HCT116 (cell line): ENCODE data around the gene SLC25A53. TPM values are rescaled to one million over a fixed set of nuclear protein-coding genes. Genes with fewer than 3 reads are reported as not detected.
"Not testable (repeated sequence)": the region's sequence is repeated elsewhere in the genome, so short reads cannot be mapped to it uniquely, and the experiment has no call there.

Experiments used
- ATAC-seq: fragments of 200-7000 bp; cut with Tn5 transposase; 2 replicates; pipeline ENCODE4 v1.9.1; 2020; ENCODE audit warnings: mild to moderate bottlenecking, moderate library complexity
- BruUV-seq: library from RNA; stranded (reverse); fragments of 400-500 nt; replicated peaks from 2 replicates; lab custom pipeline; 2021; lab: Mats Ljungman, UMichigan
- CTCF ChIA-PET: fragments of 300-600 bp; sonication (Branson Sonifier 250); formaldehyde crosslinking; loops from one replicate; lab custom pipeline; 2021; ENCODE audit warnings: antibody characterized with exemption; lab: Charles Lee
- POLR2A ChIA-PET: fragments of 300-600, 350-600 bp; sonication (Branson Sonifier 250); formaldehyde crosslinking; loops from one replicate; lab custom pipeline; 2021; ENCODE audit warnings: antibody characterized with exemption; lab: Charles Lee
- RAD21 ChIA-PET, 2 experiments: fragments of 300-600 bp; sonication (Branson Sonifier 250); formaldehyde crosslinking; loops; one replicate each; lab custom pipeline; 2023; ENCODE audit warnings: low total read pairs in 2 of 2; ENCODE audit not compliant: uncharacterized antibody in 2 of 2, unreplicated experiment in 2 of 2, low non-redundant PET in 1 of 2; lab: Charles Lee
- DNase-seq: peaks from one replicate; pipeline ENCODE4 v3.0.0-alpha.2; 2010; ENCODE audit warnings: low read depth, low spot score
- H2AFZ ChIP-seq: fragments of 200-600 bp; shearing (Covaris generic), sonication (generic); 2 replicates; pipeline ENCODE4 v1.6.1; 2017; ENCODE audit warnings: low read depth, mixed run types, mixed read lengths, antibody characterized with exemption, low read length; ENCODE audit not compliant: poor library complexity, severe bottlenecking
- H3K27ac ChIP-seq: 2 replicates; pipeline ENCODE4 v1.5.1; 2012; ENCODE audit warnings: low read depth, low read length
- H3K27me3 ChIP-seq: fragments of 200-600 bp; sonication (generic); 2 replicates; pipeline ENCODE4 v1.6.1; 2016; ENCODE audit warnings: mixed run types, low read length, mixed read lengths; ENCODE audit not compliant: insufficient read depth
- H3K36me3 ChIP-seq, 2 experiments: fragments of 200-500 bp in 1 of 2; fragments of 200-600 bp in 1 of 2; sonication (Bioruptor generic) in 1 of 2; sonication (generic) in 1 of 2; 2 replicates each; pipeline versions ENCODE4 v1.5.1 to v1.6.1; 2014 to 2016; ENCODE audit warnings: low read length in 2 of 2, inconsistent platforms in 1 of 2, mixed read lengths in 1 of 2, mixed run types in 1 of 2; ENCODE audit not compliant: insufficient read depth in 2 of 2, control insufficient read depth in 1 of 2
- H3K4me1 ChIP-seq, 2 experiments: fragments of 200-600 bp in 1 of 2; sonication (generic) in 1 of 2; 2 replicates each; pipeline versions ENCODE4 v1.5.1 to v1.6.1; 2012 to 2017; ENCODE audit warnings: low read length in 2 of 2, inconsistent platforms in 1 of 2, mild to moderate bottlenecking in 1 of 2, mixed read lengths in 1 of 2, mixed run types in 1 of 2, moderate library complexity in 1 of 2; ENCODE audit not compliant: insufficient read depth in 2 of 2, control insufficient read depth in 1 of 2
- H3K4me2 ChIP-seq: fragments of 200-600 bp; sonication (generic); 2 replicates; pipeline ENCODE4 v1.6.1; 2017; ENCODE audit warnings: mixed run types, low read length, mixed read lengths
- H3K4me3 ChIP-seq, 2 experiments: fragments of 200-600 bp in 1 of 2; sonication (generic) in 1 of 2; replicated peaks in 1 of 2; 2 replicates each; pipeline ENCODE4 v1.5.1; 2011 to 2016; ENCODE audit warnings: low read length in 2 of 2, control low read depth in 1 of 2, low read depth in 1 of 2, mild to moderate bottlenecking in 1 of 2, mixed read lengths in 1 of 2, mixed run types in 1 of 2
- H3K79me2 ChIP-seq: fragments of 200-600 bp; sonication (generic); 2 replicates; pipeline ENCODE4 v1.6.1; 2017; ENCODE audit warnings: mild to moderate bottlenecking, mixed run types, low read length, moderate library complexity, mixed read lengths; ENCODE audit not compliant: insufficient read depth
- H3K9ac ChIP-seq: fragments of 200-600 bp; sonication (generic); 2 replicates; pipeline ENCODE4 v1.6.1; 2016; ENCODE audit warnings: low read length, mixed read lengths
- H3K9me2 ChIP-seq: fragments of 200-600 bp; sonication (generic), shearing (Covaris generic); 2 replicates; pipeline ENCODE4 v1.6.1; 2017; ENCODE audit warnings: mixed run types, mild to moderate bottlenecking, moderate library complexity; ENCODE audit not compliant: insufficient read depth
- H3K9me3 ChIP-seq, 2 experiments: fragments of 200-500 bp in 1 of 2; fragments of 200-600 bp in 1 of 2; sonication (Bioruptor generic) in 1 of 2; sonication (generic) in 1 of 2; 2 replicates each; pipeline ENCODE4 v1.6.1; 2014 to 2017; ENCODE audit warnings: low read length in 2 of 2, mixed read lengths in 2 of 2, inconsistent platforms in 1 of 2, low read depth in 1 of 2, mild to moderate bottlenecking in 1 of 2, mixed run types in 1 of 2, moderate library complexity in 1 of 2; ENCODE audit not compliant: control insufficient read depth in 1 of 2, insufficient read depth in 1 of 2
- H4K20me1 ChIP-seq: fragments of 200-600 bp; sonication (generic), shearing (Covaris generic); 2 replicates; pipeline ENCODE4 v1.6.1; 2017; ENCODE audit warnings: mixed run types, mild to moderate bottlenecking, moderate library complexity; ENCODE audit not compliant: insufficient read depth
- intact Hi-C: fragments of 100-400 bp; cut with micrococcal nuclease; formaldehyde crosslinking; loops from 2 replicates; pipeline ENCODE4 v1.10.0; 2022
- total RNA-seq: library from RNA; stranded (reverse); gene quantifications from one replicate; pipeline ENCODE4 v1.2.1, GENCODE V29; 2021; ENCODE audit not compliant: unreplicated experiment

SLC25A53 gene
- total RNA-seq, 1 experiment from 2014 or later = 3.4 TPM

GRCh38 chrX:104075778-104076445, 80.9 kb downstream of the SLC25A53 start, which contains the start of gene TMSB15C:
Gene TMSB15C (minus strand): TSS chrX:104076236.
- H3K27ac ChIP-seq, H3K9me3 ChIP-seq, BruUV-seq, RAD21 ChIA-PET, DNase-seq, H3K9me2 ChIP-seq, H4K20me1 ChIP-seq, H3K4me2 ChIP-seq, H3K27me3 ChIP-seq, H3K79me2 ChIP-seq, CTCF ChIA-PET, H3K36me3 ChIP-seq, H3K4me3 ChIP-seq, intact Hi-C loops, H3K4me1 ChIP-seq, ATAC-seq, POLR2A ChIA-PET, H3K9ac ChIP-seq, H2AFZ ChIP-seq: not testable (repeated sequence)

DNA sequence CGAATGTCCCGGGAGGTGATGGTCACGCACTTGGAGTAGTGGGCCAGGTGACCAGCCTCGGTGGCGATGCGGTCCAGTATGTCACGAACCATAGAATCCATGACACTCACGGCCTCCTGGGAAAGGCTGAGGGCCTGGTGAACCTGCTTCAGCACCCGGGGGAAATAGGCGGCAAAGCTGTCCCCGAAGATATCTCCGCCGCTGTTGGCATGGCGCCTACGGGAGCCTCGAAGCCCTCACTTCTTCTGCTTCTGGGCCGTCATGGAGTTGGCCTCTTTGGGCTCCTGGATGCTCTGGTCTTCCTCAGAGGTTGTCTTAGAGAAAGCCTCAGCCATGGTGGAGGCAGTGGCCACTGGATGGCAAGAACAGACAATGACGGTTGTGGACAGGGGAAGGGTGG, 94.2 kb downstream of the SLC25A53 start:
- H3K9ac ChIP-seq, H3K4me3 ChIP-seq, DNase-seq, intact Hi-C loops, H3K9me2 ChIP-seq, H3K27me3 ChIP-seq, CTCF ChIA-PET, H3K4me1 ChIP-seq, RAD21 ChIA-PET, BruUV-seq, POLR2A ChIA-PET, ATAC-seq, H4K20me1 ChIP-seq, H2AFZ ChIP-seq, H3K4me2 ChIP-seq, H3K27ac ChIP-seq, H3K79me2 ChIP-seq, H3K9me3 ChIP-seq, H3K36me3 ChIP-seq: not testable (repeated sequence)

GRCh38 chrX:104054956-104055355, 101.9 kb downstream of the SLC25A53 start:
- H3K9ac ChIP-seq, POLR2A ChIA-PET, H3K4me1 ChIP-seq, H3K9me2 ChIP-seq, H3K9me3 ChIP-seq, H3K36me3 ChIP-seq, RAD21 ChIA-PET, H3K27ac ChIP-seq, H2AFZ ChIP-seq, CTCF ChIA-PET, H3K27me3 ChIP-seq, intact Hi-C loops, DNase-seq, ATAC-seq, BruUV-seq, H4K20me1 ChIP-seq, H3K79me2 ChIP-seq, H3K4me2 ChIP-seq, H3K4me3 ChIP-seq: not testable (repeated sequence)

Other genes starting within 250 kb of the SLC25A53 start
- 0.39 TPM for gene TMSB15B, start 194.4 kb downstream of the SLC25A53 start, total RNA-seq
- not detected for gene H2BW1, start 143.3 kb downstream of the SLC25A53 start, total RNA-seq
- gene H2BW2, start 117.1 kb downstream of the SLC25A53 start, total RNA-seq = not detected
- not detected for gene TMSB15C, start 80.8 kb downstream of the SLC25A53 start, total RNA-seq
- gene ZCCHC18, start 44.5 kb downstream of the SLC25A53 start, total RNA-seq = not detected
- 21.1 TPM for gene FAM199X, start 9.4 kb upstream of the SLC25A53 start, total RNA-seq
- not detected for gene ESX1, start 97.9 kb upstream of the SLC25A53 start, total RNA-seq